Bronchial epithelial cell (primary cell): ENCODE results near the gene FZD10. TPM values are rescaled to one million over a fixed set of nuclear protein-coding genes. Genes with fewer than 3 reads are reported as not detected.

ENCODE experiments used
- DNase-seq: peaks from one replicate; pipeline ENCODE4 v3.0.0-alpha.2; 2010; ENCODE audit warnings: low read depth
- FAIRE-seq: peaks from 2 replicates; lab custom pipeline; 2011; peaks lifted over from hg19 to GRCh38; lab: Jason Lieb, UNC
- H3K27me3 ChIP-seq: 2 replicates; pipeline ENCODE4 v1.5.1; 2011; ENCODE audit warnings: low read length; ENCODE audit not compliant: control insufficient read depth, insufficient read depth
- H3K36me3 ChIP-seq: 2 replicates; pipeline ENCODE4 v1.5.1; 2011; ENCODE audit warnings: low read length; ENCODE audit not compliant: control insufficient read depth, insufficient read depth
- H3K4me3 ChIP-seq: 2 replicates; pipeline ENCODE4 v1.5.1; 2011; ENCODE audit warnings: mild to moderate bottlenecking, low read depth, low read length, control low read depth
- CTCF ChIP-seq: IDR thresholded peaks from 2 replicates; pipeline ENCODE4 v1.5.1; 2011; ENCODE audit warnings: mild to moderate bottlenecking, moderate library complexity, low read length, control low read depth, inconsistent platforms; ENCODE audit not compliant: insufficient read depth, severe bottlenecking
- total RNA-seq: library from RNA; depleted of rRNA; stranded (reverse); fragments of >200 nt; gene quantifications from 2 replicates; pipeline ENCODE4 v1.2.1, GENCODE V29; 2014

FZD10 gene
- total RNA-seq, 1 donor from 2014 or later = 0.26 TPM

- H3K36me3 ChIP-seq = no peaks in the 10 kb centered on the region
- no peaks in the 10 kb centered on the region for H3K27me3 ChIP-seq
- no peak overlapping the region for H3K4me3 ChIP-seq
- FAIRE-seq (no peak), DNase-seq (no peak)
- TF ChIP-seq CTCF = no peak
Measured at GRCh38 chr12:130178282-130178681, 16.0 kb downstream of the FZD10 start.

DNA sequence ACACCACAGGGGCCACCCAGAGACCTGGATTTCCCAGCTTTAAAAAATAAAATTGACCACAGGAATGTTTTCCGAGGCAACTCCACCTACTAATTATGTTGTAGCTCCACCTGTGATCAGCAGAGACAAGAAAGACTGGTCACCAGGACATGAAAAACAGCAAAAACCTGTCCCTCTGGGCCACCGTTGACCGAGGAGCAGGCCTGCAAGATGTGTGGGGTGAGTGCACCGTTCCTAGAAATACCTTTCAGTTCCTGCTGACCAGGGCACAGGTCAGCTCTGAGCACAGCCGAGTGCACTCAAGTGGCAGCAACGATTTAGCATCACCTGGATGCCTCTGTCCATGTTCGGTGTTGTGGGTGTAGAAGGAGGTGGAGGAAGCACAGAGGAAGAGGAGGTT is 16.9 kb downstream of the FZD10 start:
- H3K27me3 ChIP-seq = no peaks in the 10 kb centered on the region

DNA sequence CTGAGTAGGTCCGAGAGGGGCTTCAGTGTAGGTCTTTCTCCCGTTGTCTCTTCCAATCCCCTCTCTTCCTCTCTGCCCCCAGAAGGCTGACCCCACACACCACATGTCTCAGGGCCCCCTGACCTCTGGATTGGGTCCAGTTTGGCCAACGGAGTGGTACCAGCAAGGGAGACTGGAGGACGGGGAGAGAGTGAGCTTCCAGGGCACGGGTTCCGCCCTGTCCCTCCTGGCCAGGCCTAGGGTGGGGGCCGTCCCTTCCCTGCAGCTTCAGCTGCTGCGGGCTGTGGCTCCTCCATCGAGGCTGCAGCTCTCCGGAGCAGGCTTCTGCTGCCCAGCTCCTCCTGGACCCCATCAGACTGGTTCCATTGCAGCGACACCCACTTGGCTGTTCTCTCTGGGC is 17.4 kb downstream of the FZD10 start:
- H3K27me3 ChIP-seq = no peaks in the 10 kb centered on the region
- no peak overlapping the region for H3K4me3 ChIP-seq
- no peak for FAIRE-seq
- H3K36me3 ChIP-seq = no peaks in the 10 kb centered on the region
- TF ChIP-seq CTCF = no peak
- DNase-seq = no peak

More for the DNA sequence above, 16.9 kb downstream of the FZD10 start:
- no peak for TF ChIP-seq CTCF
- Histone ChIP-seq H3K36me3 (no peaks in the 10 kb centered on the region), H3K4me3 (no peak overlapping the region)
- DNase-seq (no peak), FAIRE-seq (no peak)

- FAIRE-seq (no peak), DNase-seq (no peak)
- H3K27me3 ChIP-seq = no peaks in the 10 kb centered on the region
- no peak overlapping the region for H3K4me3 ChIP-seq
- no peaks in the 10 kb centered on the region for H3K36me3 ChIP-seq
- no peak for TF ChIP-seq CTCF
Measured at GRCh38 chr12:130181211-130181610, 18.9 kb downstream of the FZD10 start.

DNA sequence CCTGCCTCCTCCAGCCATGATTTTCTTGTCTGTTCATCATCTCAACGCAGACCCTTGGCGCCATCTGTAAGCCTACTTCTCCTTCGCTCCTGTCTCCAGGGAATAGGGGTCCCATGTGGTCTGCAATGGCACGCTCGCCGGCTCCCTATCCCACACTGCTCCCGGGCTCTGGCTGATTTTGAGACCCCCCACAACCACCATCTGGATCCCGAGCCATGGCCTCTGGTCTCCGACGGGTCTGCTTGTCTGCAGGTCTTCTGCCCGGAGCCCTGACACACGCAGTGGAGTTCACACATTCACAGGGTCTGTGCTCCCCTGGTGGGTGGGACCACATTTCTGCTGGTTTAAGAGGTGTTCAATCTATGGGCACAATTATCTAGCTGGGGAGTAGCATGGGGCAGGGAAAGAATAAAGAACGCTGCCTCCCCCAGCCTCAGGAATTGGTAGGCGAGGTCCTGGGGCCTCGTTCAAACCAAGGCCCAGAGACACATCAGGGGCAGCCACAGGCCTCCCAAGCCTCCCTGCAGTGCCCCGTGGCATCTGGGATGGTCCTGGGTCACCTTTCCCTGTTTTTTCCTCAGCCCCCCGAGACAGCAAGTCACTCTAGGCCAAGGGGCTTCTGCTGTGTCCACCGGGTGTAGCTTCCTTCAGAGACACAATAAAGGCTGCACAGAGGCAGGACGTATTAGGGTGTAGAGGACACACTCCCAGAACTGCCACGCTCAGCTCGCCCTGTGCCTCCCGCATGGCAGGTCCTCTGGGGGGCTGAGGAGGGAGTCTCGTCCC is 21.5 kb downstream of the FZD10 start:
- no peak overlapping the region for H3K4me3 ChIP-seq
- TF ChIP-seq CTCF = no peak
- no peak for FAIRE-seq
- H3K27me3 ChIP-seq = no peaks in the 10 kb centered on the region
- no peaks in the 10 kb centered on the region for H3K36me3 ChIP-seq
- DNase-seq = no peak
